Muscle of leg (tissue), 11 donors: Measurements from ENCODE around the gene CBX8. TPM values are rescaled to one million over a fixed set of nuclear protein-coding genes. Genes with fewer than 3 reads are reported as not detected.

ENCODE experiments used
- DNase-seq: peaks from one replicate; pipeline ENCODE4 v3.0.0; 2013
- H3K27ac ChIP-seq: one replicate; pipeline ENCODE4 v1.5.1; 2013; ENCODE audit warnings: mild to moderate bottlenecking, low read length, control low read depth
- H3K27me3 ChIP-seq: one replicate; pipeline ENCODE4 v1.6.1; 2013; ENCODE audit warnings: low read length; ENCODE audit not compliant: control insufficient read depth, insufficient read depth
- H3K36me3 ChIP-seq: one replicate; pipeline ENCODE4 v1.6.1; 2013; ENCODE audit warnings: low read length; ENCODE audit not compliant: control insufficient read depth, insufficient read depth
- H3K4me1 ChIP-seq: one replicate; pipeline ENCODE4 v1.6.1; 2013; ENCODE audit warnings: low read length; ENCODE audit not compliant: control insufficient read depth, insufficient read depth
- H3K4me3 ChIP-seq: one replicate; pipeline ENCODE4 v1.5.1; 2013; ENCODE audit warnings: low read length, control low read depth
- H3K9me3 ChIP-seq: replicated peaks from 2 replicates; pipeline ENCODE4 v1.6.1; 2013; ENCODE audit warnings: low read depth, low read length; ENCODE audit not compliant: control insufficient read depth
- WGBS: methylation state at CpG from one replicate; pipeline ENCODE4 v1.1.5; 2013; ENCODE audit warnings: missing lambda C conversion rate; ENCODE audit not compliant: insufficient coverage; 5-methylcytosine and 5-hydroxymethylcytosine counted together
- polyA plus RNA-seq, 8 donors: library from polyadenylated mRNA; unstranded; fragments of 120-200 nt; gene quantifications; one replicate each; pipeline versions ENCODE4 v1.2.1 to v1.2.3, GENCODE V29; 2013; ENCODE audit warnings: inconsistent platforms in 1 of 8, low replicate concordance in 1 of 8; ENCODE audit not compliant: insufficient read length in 8 of 8, insufficient read depth in 1 of 8
- total RNA-seq: library from RNA; stranded (reverse); fragments of 120-200 nt; gene quantifications from one replicate; pipeline ENCODE4 v1.2.4, GENCODE V29; 2013

CBX8 gene
- total and polyA plus RNA-seq, 9 donors: 4.8 to 6.8 (median 5.9) TPM

GRCh38 chr17:79820959-79821330 is 24.1 kb upstream of the CBX8 start:
- H3K9me3 ChIP-seq: no peaks in the 10 kb centered on the region
- H3K4me3 ChIP-seq: no peak overlapping the region
- peaks cover 53% of the 10 kb centered on the region for H3K27me3 ChIP-seq
- peaks cover under 1% of the 10 kb centered on the region for H3K4me1 ChIP-seq
- WGBS: 58% methylated on average over 3 of the region's 4 CpGs
- no peak overlapping the region for H3K27ac ChIP-seq
- H3K36me3 ChIP-seq: no peaks in the 10 kb centered on the region
- no peak for DNase-seq

GRCh38 chr17:79819534-79820276 is 22.8 kb upstream of the CBX8 start:
- Histone ChIP-seq H3K36me3 (no peaks in the 10 kb centered on the region), H3K27ac (no peak overlapping the region), H3K9me3 (no peaks in the 10 kb centered on the region), H3K27me3 (peaks cover 61% of the 10 kb centered on the region), H3K4me1 (peaks cover 9% of the 10 kb centered on the region), H3K4me3 (no peak overlapping the region)
- no peak for DNase-seq
- WGBS: 88% methylated on average over 12 of the region's 13 CpGs

- H3K27me3 ChIP-seq: peaks cover 67% of the 10 kb centered on the region
These were observed 22.2 kb upstream of the CBX8 start for GRCh38 chr17:79819085-79819484.

GRCh38 chr17:79818026-79818758 is 21.3 kb upstream of the CBX8 start:
- H3K27ac ChIP-seq: no peak overlapping the region
- no peak overlapping the region for H3K4me3 ChIP-seq
- peaks cover 71% of the 10 kb centered on the region for H3K27me3 ChIP-seq
- WGBS: 83% methylated on average over 7 of the region's 12 CpGs
- no peak for DNase-seq
- peaks cover 20% of the 10 kb centered on the region for H3K4me1 ChIP-seq
- H3K9me3 ChIP-seq: no peaks in the 10 kb centered on the region
- no peaks in the 10 kb centered on the region for H3K36me3 ChIP-seq

More at GRCh38 chr17:79819085-79819484, 22.2 kb upstream of the CBX8 start:
- Histone ChIP-seq H3K4me3 (no peak overlapping the region), H3K36me3 (no peaks in the 10 kb centered on the region), H3K27ac (no peak overlapping the region), H3K4me1 (peaks cover 15% of the 10 kb centered on the region), H3K9me3 (no peaks in the 10 kb centered on the region)
- DNase-seq: no peak
- 88% methylated on average over 3 of the region's 5 CpGs for WGBS

- Histone ChIP-seq H3K36me3 (no peaks in the 10 kb centered on the region), H3K4me1 (peaks cover 39% of the 10 kb centered on the region), H3K9me3 (no peaks in the 10 kb centered on the region), H3K27me3 (peaks cover 87% of the 10 kb centered on the region), H3K27ac (no peak overlapping the region), H3K4me3 (no peak overlapping the region)
- DNase-seq: no peak
- 20% methylated on average over 26 of the region's 41 CpGs for WGBS
These were observed 19.1 kb upstream of the CBX8 start for GRCh38 chr17:79815836-79816461.

GRCh38 chr17:79814974-79815835 is 18.3 kb upstream of the CBX8 start:
- peak; percentile 33 for DNase-seq
- Histone ChIP-seq H3K4me3 (no peak overlapping the region), H3K4me1 (peaks cover 46% of the 10 kb centered on the region), H3K27ac (no peak overlapping the region), H3K27me3 (peaks cover 91% of the 10 kb centered on the region), H3K9me3 (no peaks in the 10 kb centered on the region), H3K36me3 (no peaks in the 10 kb centered on the region)
- under 1% methylated on average over 94 of the region's 96 CpGs for WGBS

GRCh38 chr17:79814127-79814973 is 17.5 kb upstream of the CBX8 start:
- H3K4me1 ChIP-seq: peaks cover 50% of the 10 kb centered on the region

GRCh38 chr17:79813297-79814126 is 16.6 kb upstream of the CBX8 start:
- Histone ChIP-seq H3K9me3 (no peaks in the 10 kb centered on the region), H3K27ac (no peak overlapping the region), H3K4me3 (peak overlapping the region; percentile 26), H3K27me3 (peaks cover 92% of the 10 kb centered on the region), H3K36me3 (no peaks in the 10 kb centered on the region), H3K4me1 (peaks cover 51% of the 10 kb centered on the region)
- DNase-seq: peak; percentile 43
- WGBS: under 1% methylated on average over 50 of the region's 89 CpGs

More at GRCh38 chr17:79814127-79814973, 17.5 kb upstream of the CBX8 start:
- Histone ChIP-seq H3K4me3 (peak overlapping the region; percentile 26), H3K27ac (no peak overlapping the region), H3K9me3 (no peaks in the 10 kb centered on the region), H3K27me3 (peaks cover 91% of the 10 kb centered on the region), H3K36me3 (no peaks in the 10 kb centered on the region)
- DNase-seq: no peak
- 6% methylated on average over 17 of the region's 43 CpGs for WGBS
